VCaP (cell line): ENCODE results near the gene GPS2.

Experiments
- H3K27ac ChIP-seq: fragments of 450-650 bp; 2 replicates; pipeline ENCODE4 v1.5.1; 2017
- CTCF ChIP-seq: fragments of 450-650 bp; conservative IDR thresholded peaks from 2 replicates; pipeline ENCODE4 v1.5.1; 2017; ENCODE audit warnings: mild to moderate bottlenecking, moderate library complexity

Gene GPS2

DNA sequence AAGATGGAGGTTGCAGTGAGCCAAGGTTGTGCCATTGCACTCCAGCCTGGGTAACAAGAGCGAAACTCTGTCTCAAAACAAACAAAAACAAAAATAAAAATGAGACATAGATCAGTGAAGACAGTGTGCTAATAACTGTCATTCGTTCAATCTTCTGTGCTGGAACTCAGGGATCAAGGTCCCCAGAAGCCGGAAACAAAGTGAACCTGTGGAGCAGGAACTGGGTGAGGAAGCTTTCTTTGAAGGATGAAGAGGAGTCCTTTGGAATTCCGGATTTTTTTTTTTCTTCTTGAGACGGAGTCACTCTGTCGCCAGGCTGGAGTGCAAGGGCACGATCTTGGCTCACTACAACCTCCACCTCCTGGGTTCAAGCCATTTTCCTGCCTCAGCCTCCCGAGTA, 35.7 kb downstream of the GPS2 start:
- no peak for TF ChIP-seq CTCF
- H3K27ac ChIP-seq: no peak overlapping the region

- TF ChIP-seq CTCF: no peak
- H3K27ac ChIP-seq: no peak overlapping the region
Measured at GRCh38 chr17:7266784-7267183, 48.4 kb downstream of the GPS2 start.

DNA sequence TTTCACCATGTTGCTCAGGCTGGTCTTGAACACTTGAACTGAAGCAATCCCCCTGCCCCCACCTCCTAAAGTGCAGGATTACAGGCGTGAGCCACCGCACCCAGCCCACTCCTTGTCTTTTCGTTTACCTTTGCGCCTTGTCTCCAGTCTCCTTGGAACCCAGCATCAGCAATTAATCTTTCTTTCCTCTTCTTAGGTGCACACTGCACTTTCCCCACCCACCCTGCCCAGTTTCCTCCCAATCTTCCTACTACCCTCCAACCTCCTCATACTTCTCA, 51.4 kb downstream of the GPS2 start:
- peak overlapping the region; percentile 91 for H3K27ac ChIP-seq
- no peak for TF ChIP-seq CTCF

DNA sequence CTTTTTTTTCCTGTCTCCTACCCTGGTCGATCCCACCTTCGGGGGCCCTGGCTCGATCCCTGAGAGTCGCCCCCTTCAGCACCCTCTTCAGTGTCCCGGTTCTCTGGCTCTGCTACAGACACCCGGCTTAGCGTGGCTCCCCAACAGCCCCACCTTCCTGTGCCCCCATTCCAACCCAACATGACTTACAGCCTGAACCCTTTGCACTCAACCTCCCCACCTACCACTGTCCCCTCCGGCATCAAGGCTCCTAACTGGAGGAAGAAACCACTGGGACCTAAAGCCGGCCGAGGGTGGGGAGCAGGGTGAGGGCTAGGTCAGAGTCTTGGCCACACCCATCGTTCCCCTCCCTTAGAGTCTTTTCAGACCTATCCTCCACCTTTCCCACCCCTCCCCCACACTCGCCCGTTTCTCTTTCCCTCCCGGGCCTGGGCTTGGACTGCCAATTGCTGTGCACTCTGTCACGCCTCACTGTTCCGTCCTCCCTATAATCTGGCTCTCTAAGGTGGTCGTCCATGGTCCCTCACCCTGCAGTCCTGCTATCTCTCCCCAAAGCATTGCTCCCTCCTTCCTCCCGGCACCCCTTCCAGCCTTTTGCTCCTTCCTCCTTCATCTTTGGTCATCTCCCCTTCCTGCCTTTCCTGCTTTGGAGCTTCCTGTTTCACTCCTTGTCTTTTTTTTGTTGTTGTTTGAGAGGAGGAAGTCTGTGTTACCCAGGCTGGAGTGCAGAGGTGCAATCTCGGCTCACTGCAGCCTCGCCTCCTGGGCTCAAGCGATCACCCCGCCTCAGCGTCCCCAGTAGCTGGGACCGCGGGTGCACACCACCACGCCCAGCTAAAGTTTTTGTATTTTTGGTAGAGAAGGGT, 52.0 kb downstream of the GPS2 start:
- TF ChIP-seq CTCF: no peak
- peak overlapping the region; percentile 91 for H3K27ac ChIP-seq
